H7 (cell line): Measurements from ENCODE around the gene OMP. TPM values are rescaled to one million over a fixed set of nuclear protein-coding genes. Genes with fewer than 3 reads are reported as not detected.
A peak's percentile ranks its signal among the peaks of the same experiment; 100 is the strongest.

Experiments
- DNase-seq: peaks from one replicate; pipeline ENCODE4 v3.0.0; 2012
- H3K27me3 ChIP-seq: 2 replicates; pipeline ENCODE4 v1.6.0; 2011; ENCODE audit warnings: mild to moderate bottlenecking, low read length; ENCODE audit not compliant: control insufficient read depth, insufficient read depth
- H3K36me3 ChIP-seq: replicated peaks from 2 replicates; pipeline ENCODE4 v1.5.1; 2011; ENCODE audit warnings: low read length; ENCODE audit not compliant: control insufficient read depth, insufficient read depth
- H3K4me3 ChIP-seq: 2 replicates; pipeline ENCODE4 v1.5.1; 2011; ENCODE audit warnings: low read depth, mild to moderate bottlenecking, control low read depth, low read length, moderate library complexity; ENCODE audit not compliant: insufficient read depth
- total RNA-seq: library from RNA; depleted of rRNA; stranded (reverse); fragments of >200 nt; shearing (Covaris generic); gene quantifications from 2 replicates; pipeline ENCODE4 v1.2.3, GENCODE V29; 2014

The OMP gene
- total RNA-seq, 1 experiment from 2014 or later: not detected

GRCh38 chr11:77138106-77138649 lies 35.5 kb downstream of the OMP start:
- Histone ChIP-seq H3K36me3 (no peaks in the 10 kb centered on the region), H3K4me3 (no peak overlapping the region), H3K27me3 (no peaks in the 10 kb centered on the region)
- DNase-seq: no peak

GRCh38 chr11:77139201-77139600 lies 36.6 kb downstream of the OMP start:
- H3K36me3 ChIP-seq: no peaks in the 10 kb centered on the region
- H3K4me3 ChIP-seq: no peak overlapping the region
- DNase-seq: no peak
- no peaks in the 10 kb centered on the region for H3K27me3 ChIP-seq

GRCh38 chr11:77140231-77140851 lies 37.7 kb downstream of the OMP start:
- H3K4me3 ChIP-seq: no peak overlapping the region
- H3K27me3 ChIP-seq: no peaks in the 10 kb centered on the region
- H3K36me3 ChIP-seq: no peaks in the 10 kb centered on the region
- peak; percentile 82 for DNase-seq

- no peak overlapping the region for H3K4me3 ChIP-seq
- H3K27me3 ChIP-seq: no peaks in the 10 kb centered on the region
- DNase-seq: no peak
- no peaks in the 10 kb centered on the region for H3K36me3 ChIP-seq
These were observed 38.4 kb downstream of the OMP start for GRCh38 chr11:77141034-77141433.

GRCh38 chr11:77141475-77141874 lies 38.8 kb downstream of the OMP start:
- 0 out of 2 replicates have a peak, but pooled peaks cover 1% of the 10 kb centered on the region for H3K27me3 ChIP-seq
- H3K36me3 ChIP-seq: no peaks in the 10 kb centered on the region
- H3K4me3 ChIP-seq: no peak overlapping the region
- DNase-seq: no peak

- no peak for DNase-seq
- Histone ChIP-seq H3K4me3 (no peak overlapping the region), H3K27me3 (0 out of 2 replicates have a peak, but pooled peaks cover 2% of the 10 kb centered on the region), H3K36me3 (no peaks in the 10 kb centered on the region)
These were observed 39.7 kb downstream of the OMP start for GRCh38 chr11:77142091-77142975.

- DNase-seq: no peak
- H3K36me3 ChIP-seq: no peaks in the 10 kb centered on the region
- H3K4me3 ChIP-seq: no peak overlapping the region
- peaks cover 5% of the 10 kb centered on the region for H3K27me3 ChIP-seq
These were observed 40.9 kb downstream of the OMP start for GRCh38 chr11:77143405-77144020.

GRCh38 chr11:77144196-77144856 lies 41.7 kb downstream of the OMP start:
- DNase-seq: no peak
- no peak overlapping the region for H3K4me3 ChIP-seq
- peaks cover 5% of the 10 kb centered on the region for H3K27me3 ChIP-seq
- H3K36me3 ChIP-seq: no peaks in the 10 kb centered on the region

- no peaks in the 10 kb centered on the region for H3K36me3 ChIP-seq
- DNase-seq: no peak
- no peak overlapping the region for H3K4me3 ChIP-seq
- peaks cover 5% of the 10 kb centered on the region for H3K27me3 ChIP-seq
These were observed 42.3 kb downstream of the OMP start for GRCh38 chr11:77144857-77145428.

GRCh38 chr11:77146261-77147035 lies 43.8 kb downstream of the OMP start:
- no peak overlapping the region for H3K4me3 ChIP-seq

GRCh38 chr11:77147036-77147315 lies 44.3 kb downstream of the OMP start:
- DNase-seq: no peak
- Histone ChIP-seq H3K27me3 (peaks cover 5% of the 10 kb centered on the region), H3K4me3 (no peak overlapping the region), H3K36me3 (no peaks in the 10 kb centered on the region)

More at GRCh38 chr11:77146261-77147035, 43.8 kb downstream of the OMP start:
- DNase-seq: no peak
- Histone ChIP-seq H3K27me3 (peaks cover 5% of the 10 kb centered on the region), H3K36me3 (no peaks in the 10 kb centered on the region)

GRCh38 chr11:77147668-77148321 lies 45.2 kb downstream of the OMP start:
- peak; percentile 99 for DNase-seq
- peaks cover 5% of the 10 kb centered on the region for H3K27me3 ChIP-seq
- H3K36me3 ChIP-seq: no peaks in the 10 kb centered on the region
- H3K4me3 ChIP-seq: peak overlapping the region; percentile 63

- Histone ChIP-seq H3K4me3 (no peak overlapping the region), H3K27me3 (peaks cover 5% of the 10 kb centered on the region), H3K36me3 (no peaks in the 10 kb centered on the region)
- no peak for DNase-seq
These were observed 46.5 kb downstream of the OMP start for GRCh38 chr11:77148963-77149715.
